AG10803 (cell line): ENCODE measurements around the gene RRP36.

Experiments
- DNase-seq: peaks from one replicate; pipeline ENCODE4 v3.0.0; 2010; ENCODE audit warnings: low read depth
- H3K4me3 ChIP-seq: 2 replicates; pipeline ENCODE4 v1.5.1; 2011; ENCODE audit warnings: mild to moderate bottlenecking, low read length, control low read depth
- CTCF ChIP-seq: conservative IDR thresholded peaks from 2 replicates; pipeline ENCODE4 v1.5.1; 2011; ENCODE audit warnings: mild to moderate bottlenecking, low read length, control low read depth, inconsistent platforms

Gene RRP36

GRCh38 chr6:43009124-43009523 lies 12.3 kb upstream of the RRP36 start:
- peak; percentile 54 for TF ChIP-seq CTCF
- peak; percentile 40 for DNase-seq
- no peak overlapping the region for H3K4me3 ChIP-seq

- DNase-seq = no peak
- no peak for TF ChIP-seq CTCF
- H3K4me3 ChIP-seq = no peak overlapping the region
Observed at GRCh38 chr6:43011207-43011606, 10.2 kb upstream of the RRP36 start.

GRCh38 chr6:43012364-43012763 lies 9.1 kb upstream of the RRP36 start:
- H3K4me3 ChIP-seq = peak overlapping the region; percentile 77
- TF ChIP-seq CTCF = no peak
- no peak for DNase-seq

- DNase-seq = peak; percentile 36
- no peak for TF ChIP-seq CTCF
- peak overlapping the region; percentile 77 for H3K4me3 ChIP-seq
Observed at GRCh38 chr6:43013097-43013842, 8.2 kb upstream of the RRP36 start.

- H3K4me3 ChIP-seq = peak within 1 kb of the TSS; percentile 81
- no peak for TF ChIP-seq CTCF
- peak; percentile 100 for DNase-seq
Observed at GRCh38 chr6:43013843-43014433, 7.5 kb upstream of the RRP36 start, which contains the start of the genes KLHDC3 and MEA1. TSS of gene KLHDC3 (plus strand) at chr6:43014249. CDS start at chr6:43017193, 2,944 bp downstream. TSS of gene MEA1 (minus strand) at chr6:43013946. CDS start at chr6:43013813, 133 bp downstream.

- peak; percentile 49 for DNase-seq
- peak overlapping the region; percentile 81 for H3K4me3 ChIP-seq
- no peak for TF ChIP-seq CTCF
Observed at GRCh38 chr6:43014434-43014909, 7.0 kb upstream of the RRP36 start.
